ENCODE measurements around the gene CCR5.

DNA sequence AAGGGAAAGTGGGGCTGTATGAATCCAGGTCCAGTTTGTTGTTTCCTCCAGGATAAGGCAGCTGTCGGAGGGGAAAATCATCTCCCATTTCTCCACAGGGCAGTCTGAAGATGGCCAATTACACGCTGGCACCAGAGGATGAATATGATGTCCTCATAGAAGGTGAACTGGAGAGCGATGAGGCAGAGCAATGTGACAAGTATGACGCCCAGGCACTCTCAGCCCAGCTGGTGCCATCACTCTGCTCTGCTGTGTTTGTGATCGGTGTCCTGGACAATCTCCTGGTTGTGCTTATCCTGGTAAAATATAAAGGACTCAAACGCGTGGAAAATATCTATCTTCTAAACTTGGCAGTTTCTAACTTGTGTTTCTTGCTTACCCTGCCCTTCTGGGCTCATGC lies 37.2 kb downstream of the CCR5 start:
- no peak for TF ChIP-seq EZH2 (IDR thresholded peaks at IDR 0.05; ENCODE audit: borderline replicate concordance, low read depth, low read length, severe bottlenecking)
- TF ChIP-seq, protein P1, sequence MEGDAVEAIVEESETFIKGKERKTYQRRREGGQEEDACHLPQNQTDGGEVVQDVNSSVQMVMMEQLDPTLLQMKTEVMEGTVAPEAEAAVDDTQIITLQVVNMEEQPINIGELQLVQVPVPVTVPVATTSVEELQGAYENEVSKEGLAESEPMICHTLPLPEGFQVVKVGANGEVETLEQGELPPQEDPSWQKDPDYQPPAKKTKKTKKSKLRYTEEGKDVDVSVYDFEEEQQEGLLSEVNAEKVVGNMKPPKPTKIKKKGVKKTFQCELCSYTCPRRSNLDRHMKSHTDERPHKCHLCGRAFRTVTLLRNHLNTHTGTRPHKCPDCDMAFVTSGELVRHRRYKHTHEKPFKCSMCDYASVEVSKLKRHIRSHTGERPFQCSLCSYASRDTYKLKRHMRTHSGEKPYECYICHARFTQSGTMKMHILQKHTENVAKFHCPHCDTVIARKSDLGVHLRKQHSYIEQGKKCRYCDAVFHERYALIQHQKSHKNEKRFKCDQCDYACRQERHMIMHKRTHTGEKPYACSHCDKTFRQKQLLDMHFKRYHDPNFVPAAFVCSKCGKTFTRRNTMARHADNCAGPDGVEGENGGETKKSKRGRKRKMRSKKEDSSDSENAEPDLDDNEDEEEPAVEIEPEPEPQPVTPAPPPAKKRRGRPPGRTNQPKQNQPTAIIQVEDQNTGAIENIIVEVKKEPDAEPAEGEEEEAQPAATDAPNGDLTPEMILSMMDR (IDR thresholded peaks at IDR 0.05; ENCODE audit: borderline replicate concordance, extremely low read depth, low read length, poor library complexity, severe bottlenecking), result no peak
